ENCODE measurements around the gene MAN2A1. TPM values are rescaled to one million over a fixed set of nuclear protein-coding genes. Genes with fewer than 3 reads are reported as not detected.
A peak's percentile ranks its signal among the peaks of the same experiment; 100 is the strongest.

Gene MAN2A1
- polyA plus RNA-seq, 1 donor = 40.4 TPM

DNA sequence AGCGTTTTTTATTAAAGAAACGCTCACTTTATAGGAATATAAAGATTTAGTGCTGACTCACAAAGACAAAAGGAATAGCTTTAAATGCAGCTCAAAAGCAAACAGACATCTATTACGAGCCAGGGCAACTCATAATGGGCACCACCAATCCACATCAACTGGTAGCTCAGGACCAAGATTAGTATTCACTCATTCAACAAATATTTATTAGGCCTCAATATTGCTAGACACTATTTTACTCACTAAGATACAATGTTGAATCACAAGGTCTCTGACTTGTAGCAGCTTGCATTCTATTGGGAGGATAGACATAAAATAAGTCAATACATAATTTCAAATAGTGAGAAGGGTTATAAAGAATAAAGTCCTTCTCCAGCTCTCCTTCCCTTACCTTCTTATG is 8.0 kb upstream of the MAN2A1 start:
- no peak for DNase-seq (ENCODE audit: low read depth)

- DNase-seq (ENCODE audit: low read depth) = no peak
These were observed 7.3 kb upstream of the MAN2A1 start for GRCh38 chr5:109682383-109682782.

DNA sequence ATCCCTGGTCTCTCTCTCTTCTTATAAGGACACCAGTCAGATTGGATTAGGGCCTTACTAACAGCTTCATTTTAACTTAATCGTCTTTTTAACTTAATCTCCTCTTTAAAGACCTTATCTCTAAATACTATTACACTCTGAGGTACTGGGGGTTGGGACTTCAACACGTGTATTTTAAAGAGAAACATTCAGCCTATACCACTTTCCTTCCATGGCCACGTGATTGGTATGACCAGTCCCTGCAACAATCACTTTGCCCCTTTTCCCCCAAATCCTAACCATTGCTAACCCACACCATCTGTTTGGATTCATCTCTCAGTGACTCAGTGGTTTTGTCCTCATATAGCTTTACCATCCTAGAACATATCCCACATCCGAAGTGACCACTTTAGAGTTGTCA is 3.8 kb upstream of the MAN2A1 start:
- DNase-seq (ENCODE audit: low read depth) = no peak

GRCh38 chr5:109688630-109688969 is 1.1 kb upstream of the MAN2A1 start:
- DNase-seq (ENCODE audit: low read depth) = no peak

DNA sequence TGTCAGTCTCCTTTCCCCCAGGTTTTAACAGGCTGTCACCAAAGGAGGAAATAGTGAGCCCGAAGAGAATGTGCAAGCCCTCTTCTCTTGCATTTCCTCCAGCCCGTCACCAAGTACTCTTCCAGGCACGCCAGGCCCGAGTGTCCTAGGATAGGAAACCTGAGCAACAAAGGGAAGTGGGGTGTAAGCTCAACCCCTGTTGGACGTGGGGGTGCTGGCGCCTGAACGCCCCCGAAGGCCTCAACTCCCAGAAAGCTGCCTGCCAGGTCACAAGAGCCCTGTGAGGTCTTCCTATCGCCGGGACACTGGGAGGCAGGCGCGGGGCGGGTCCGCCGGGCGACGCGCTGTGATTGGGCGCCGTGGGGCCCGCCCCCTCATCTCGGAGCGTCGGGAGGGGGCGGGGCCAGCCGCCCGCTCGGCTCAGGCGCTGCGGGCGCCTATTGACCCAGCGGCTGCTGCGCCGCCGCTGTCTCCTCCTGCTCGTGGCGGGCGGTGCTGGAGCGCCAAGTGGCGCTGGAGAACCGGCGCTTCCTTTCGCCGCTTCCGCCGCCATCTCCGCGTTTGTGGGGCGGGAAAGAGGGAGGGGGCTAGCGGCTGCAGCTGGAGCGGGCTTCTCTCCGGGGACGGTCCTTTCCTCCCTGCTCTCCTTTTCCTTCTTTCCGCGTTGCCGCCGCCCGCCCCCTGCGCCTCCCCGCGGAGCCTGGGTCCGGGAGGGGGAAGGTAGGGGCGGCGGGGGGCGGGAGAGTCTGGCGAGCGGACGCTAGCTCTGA is 572 bp upstream of the MAN2A1 start:
- DNase-seq (ENCODE audit: low read depth) = peak; percentile 84

- no peak for DNase-seq (ENCODE audit: low read depth)
These were observed 681 bp downstream of the MAN2A1 start for GRCh38 chr5:109690242-109690974.

DNA sequence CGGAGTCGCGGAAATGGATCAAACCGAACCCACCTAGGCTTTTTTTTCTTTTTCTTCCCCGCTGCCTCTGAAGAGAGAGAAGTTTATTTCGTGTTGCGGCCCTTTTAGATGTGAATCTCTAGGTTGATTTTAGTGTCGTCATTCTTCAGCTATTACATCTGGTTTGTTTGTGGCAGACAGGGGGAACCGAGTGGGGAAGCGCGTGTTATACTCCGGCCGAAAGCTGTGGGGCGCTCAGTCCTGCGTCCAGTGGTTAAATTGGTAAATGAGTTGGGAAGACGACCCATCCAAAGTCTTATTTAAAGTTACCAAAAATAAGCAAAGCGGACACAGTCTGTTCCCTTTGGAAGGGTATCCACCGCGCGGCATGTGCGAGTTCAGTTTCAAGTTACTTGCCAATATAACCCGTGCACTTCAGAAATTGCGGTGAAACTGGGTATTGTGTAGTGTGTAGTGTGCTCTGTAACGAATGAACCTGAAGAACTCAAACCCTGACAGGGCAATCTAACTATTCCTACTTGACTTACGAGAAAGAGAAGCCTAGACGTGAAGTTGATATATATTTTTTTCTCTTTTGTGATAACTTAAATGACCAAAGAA is 1.3 kb downstream of the MAN2A1 start:
- peak; percentile 68 for DNase-seq (ENCODE audit: low read depth)

GRCh38 chr5:109691996-109692395 is 2.3 kb downstream of the MAN2A1 start:
- DNase-seq (ENCODE audit: low read depth) = no peak

DNA sequence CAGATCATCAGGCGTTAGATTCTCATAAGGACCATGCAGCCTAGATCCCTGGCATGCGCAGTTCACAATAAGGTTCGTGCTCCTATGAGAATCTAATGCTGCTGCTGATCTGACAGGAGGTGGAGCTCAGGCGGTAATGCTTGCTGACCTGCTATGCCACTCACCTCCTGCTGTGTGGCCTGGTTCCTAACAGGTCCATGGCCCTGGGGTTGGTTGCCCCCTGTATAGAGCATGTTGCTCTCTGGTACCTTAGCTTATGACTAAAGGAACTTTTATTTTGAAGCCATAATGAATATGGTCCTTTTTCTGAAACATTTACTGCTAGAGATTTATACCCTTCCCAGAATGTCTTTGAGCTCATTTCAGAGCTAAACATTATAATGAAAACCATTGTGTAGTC is 3.1 kb downstream of the MAN2A1 start:
- DNase-seq (ENCODE audit: low read depth) = no peak

- no peak for DNase-seq (ENCODE audit: low read depth)
These were observed 4.0 kb downstream of the MAN2A1 start for GRCh38 chr5:109693535-109694400.

GRCh38 chr5:109694451-109694891 is 4.7 kb downstream of the MAN2A1 start:
- no peak for DNase-seq (ENCODE audit: low read depth)

DNA sequence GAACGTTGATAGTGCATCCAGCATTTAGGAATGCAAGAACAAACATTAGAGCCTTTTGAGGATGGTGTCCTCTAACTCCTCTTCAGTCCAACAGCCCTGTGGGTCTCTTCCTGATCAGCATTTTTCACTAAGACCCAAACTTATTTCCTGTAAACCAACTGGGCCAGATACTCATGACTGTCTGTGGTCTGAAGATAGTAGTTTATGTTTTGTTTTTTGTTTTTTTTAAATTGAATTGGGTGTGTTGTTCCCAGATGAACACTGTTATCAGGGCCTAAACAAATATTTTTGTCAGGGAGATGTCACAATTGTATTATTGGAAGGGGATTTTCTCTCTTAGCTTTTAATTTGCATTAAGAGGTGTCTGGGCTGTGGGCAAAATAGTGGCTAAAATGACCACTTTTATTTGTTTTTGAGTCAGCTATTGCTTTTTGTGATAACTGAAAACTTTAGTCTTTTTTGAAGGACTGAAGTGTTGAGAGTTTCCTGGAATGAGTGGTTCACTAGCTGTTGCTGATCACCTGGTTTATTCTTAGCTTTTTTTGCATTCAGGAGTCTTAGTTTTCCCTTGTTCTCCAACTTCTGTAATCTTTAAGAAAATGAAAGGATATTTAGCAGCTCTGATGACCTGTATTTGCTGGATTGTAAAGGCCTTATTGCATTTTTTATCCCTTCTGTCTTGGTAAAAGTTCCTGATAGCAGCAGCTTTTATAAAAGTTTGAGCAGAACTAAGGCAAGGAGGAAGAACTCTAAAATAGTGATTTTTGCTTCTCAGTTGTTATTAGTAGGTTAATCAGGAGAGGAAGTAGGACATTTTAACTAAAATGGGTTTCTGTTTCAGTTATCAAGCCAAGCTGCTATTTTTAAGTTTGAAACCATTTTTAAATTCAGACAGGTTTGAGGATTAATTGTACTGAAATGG is 5.5 kb downstream of the MAN2A1 start:
- DNase-seq (ENCODE audit: low read depth) = no peak

GRCh38 chr5:109697339-109697738 is 7.6 kb downstream of the MAN2A1 start:
- no peak for DNase-seq (ENCODE audit: low read depth)

DNA sequence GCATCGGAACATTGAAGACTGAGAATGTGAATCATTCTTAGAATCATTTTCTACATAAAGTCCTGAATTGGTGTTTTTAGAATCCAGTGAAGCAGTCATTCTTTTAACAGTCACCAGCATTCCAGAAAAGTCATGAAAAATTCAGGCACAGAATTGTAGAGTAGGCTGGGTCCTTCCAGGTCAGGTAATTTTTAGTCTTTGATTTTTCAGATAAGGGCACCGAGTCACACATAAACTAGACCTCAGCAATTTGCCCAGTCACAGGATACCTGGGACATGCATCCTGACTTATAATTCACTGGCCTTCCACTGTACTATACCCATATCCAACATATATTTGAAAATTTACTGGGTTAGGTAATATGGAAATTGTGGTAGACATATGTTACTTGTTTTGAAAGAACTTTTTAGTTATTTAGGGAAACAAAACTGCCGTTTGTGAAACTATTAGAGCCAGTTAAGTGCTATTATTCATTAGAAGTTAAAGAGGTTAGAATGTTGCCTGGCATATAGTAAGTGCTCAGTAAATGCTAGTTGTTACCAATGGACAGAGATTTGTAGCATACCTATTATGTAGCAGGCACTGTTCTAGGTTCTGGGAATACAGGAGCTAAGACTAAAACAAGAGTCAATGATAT is 10.9 kb downstream of the MAN2A1 start:
- no peak for DNase-seq (ENCODE audit: low read depth)

DNA sequence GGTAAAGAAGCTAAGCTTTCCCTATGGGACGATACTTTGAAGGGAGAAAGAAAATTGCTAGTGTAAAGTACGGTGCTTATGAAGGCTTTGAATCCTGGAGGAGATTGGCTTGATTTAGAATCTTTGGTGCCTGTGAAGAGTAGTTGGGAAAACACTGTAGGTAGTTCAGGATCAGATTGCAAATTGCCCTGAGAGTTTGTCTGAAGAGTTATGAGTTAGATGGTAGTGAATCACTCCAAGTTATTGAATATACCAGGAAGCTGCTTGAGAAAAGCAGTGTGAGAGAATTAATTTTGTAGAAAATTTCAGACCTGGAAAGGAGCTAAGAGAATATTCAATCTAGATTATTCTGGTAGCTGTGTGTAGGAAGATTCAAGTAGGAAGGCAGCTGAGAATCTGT is 11.5 kb downstream of the MAN2A1 start:
- no peak for DNase-seq (ENCODE audit: low read depth)

- no peak for DNase-seq (ENCODE audit: low read depth)
These were observed 12.1 kb downstream of the MAN2A1 start for GRCh38 chr5:109701792-109702191.

GRCh38 chr5:109703166-109703565 is 13.4 kb downstream of the MAN2A1 start:
- DNase-seq (ENCODE audit: low read depth) = no peak

DNA sequence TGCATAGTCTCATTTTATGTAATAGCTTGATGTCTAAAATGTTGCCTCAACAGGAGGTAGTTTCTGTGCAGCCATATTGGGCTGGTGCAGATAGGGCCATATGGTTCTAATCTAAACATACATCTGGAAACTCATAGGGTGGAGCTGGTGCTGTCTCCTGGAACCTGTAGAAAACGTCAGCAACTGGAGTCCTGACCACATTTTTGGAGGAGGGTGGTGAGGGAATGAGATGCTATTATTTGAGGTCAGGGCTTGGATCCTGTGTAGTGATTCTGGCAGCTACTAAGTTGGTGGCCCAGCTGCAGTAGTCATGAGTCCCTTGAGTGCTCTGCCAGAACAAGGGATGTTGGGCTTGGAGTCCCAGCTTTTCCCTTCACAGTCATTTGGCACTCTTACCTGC is 14.1 kb downstream of the MAN2A1 start:
- no peak for DNase-seq (ENCODE audit: low read depth)

- DNase-seq (ENCODE audit: low read depth) = no peak
These were observed 14.7 kb downstream of the MAN2A1 start for GRCh38 chr5:109704282-109704952.

- DNase-seq (ENCODE audit: low read depth) = peak; percentile 72
These were observed 15.9 kb downstream of the MAN2A1 start for GRCh38 chr5:109705596-109705995.

All from forelimb muscle (tissue), 1 donor.